NOMO-1 treated with dmso at 0.1 percent for 144 hours (cell line): Measurements from ENCODE around the gene AMELY.
"Not testable (repeated sequence)": the region's sequence is repeated elsewhere in the genome, so short reads cannot be mapped to it uniquely, and the experiment has no call there.

Experiments used
- DNase-seq: peaks from one replicate; lab custom pipeline; 2025; ENCODE audit not compliant: unreplicated experiment; lab: John Stamatoyannopoulos, UW

Gene AMELY, protein sequence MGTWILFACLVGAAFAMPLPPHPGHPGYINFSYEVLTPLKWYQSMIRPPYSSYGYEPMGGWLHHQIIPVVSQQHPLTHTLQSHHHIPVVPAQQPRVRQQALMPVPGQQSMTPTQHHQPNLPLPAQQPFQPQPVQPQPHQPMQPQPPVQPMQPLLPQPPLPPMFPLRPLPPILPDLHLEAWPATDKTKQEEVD

DNA sequence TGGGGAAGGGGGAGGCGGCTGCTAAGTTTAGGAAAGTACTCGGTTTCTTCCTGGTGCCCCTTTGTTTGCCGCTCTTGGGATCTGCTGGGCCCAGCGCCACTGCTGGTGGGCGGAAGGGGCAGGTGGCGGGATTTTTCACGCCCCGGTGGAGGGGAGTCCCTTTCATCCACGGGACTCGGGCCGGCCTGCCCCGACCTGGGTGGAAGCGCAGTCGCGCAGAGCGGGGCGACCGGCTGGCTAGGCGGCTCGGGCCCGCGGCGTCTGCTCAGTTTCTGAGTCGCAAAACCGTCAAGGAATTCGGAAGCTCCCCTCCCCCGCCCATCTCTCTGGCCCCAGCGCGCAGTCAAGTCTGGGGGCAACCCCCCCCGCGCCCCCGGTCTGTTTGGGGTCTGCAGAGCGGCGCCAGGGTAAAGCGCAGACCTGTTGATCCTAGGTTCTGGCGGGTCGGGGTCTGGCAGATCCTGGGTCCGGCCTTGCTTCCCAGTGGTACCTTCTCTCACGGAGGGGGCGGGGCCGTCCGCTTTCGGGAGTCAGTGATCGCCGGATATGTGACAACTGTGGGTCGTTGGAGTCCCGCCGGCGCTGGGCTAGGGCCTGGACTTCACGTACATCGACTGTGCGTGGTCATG lies at the start of gene AMELY:
Gene AMELY (minus strand): TSS at position 500 of the 629 bp plus-strand sequence. CDS start 39,144 bp downstream, outside the sequence.
- no peak for DNase-seq

- no peak for DNase-seq
Measured at GRCh38 chrY:6949947-6950346, 38.4 kb upstream of the AMELY start.

DNA sequence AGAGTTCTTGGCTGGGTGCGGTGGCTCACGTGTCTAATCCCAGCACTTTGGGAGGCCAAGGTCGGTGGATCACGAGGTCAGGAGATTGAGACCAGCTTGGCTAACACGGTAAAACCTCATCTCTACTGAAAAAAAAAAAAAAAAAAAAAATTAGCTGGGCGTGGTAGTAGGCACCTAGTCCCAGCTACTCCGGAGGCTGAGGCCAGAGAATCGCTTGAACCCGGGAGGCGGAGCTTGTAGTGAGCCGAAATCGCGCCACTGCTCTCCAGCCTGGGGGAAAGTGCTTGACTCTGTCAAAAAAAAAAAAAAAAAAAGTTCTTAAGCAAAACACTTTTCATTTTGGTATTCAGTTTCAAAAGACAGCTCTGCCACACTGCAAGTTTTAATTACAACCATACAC lies 36.8 kb upstream of the AMELY start:
- no peak for DNase-seq

- no peak for DNase-seq
Measured at GRCh38 chrY:6947695-6948094, 36.1 kb upstream of the AMELY start.

DNA sequence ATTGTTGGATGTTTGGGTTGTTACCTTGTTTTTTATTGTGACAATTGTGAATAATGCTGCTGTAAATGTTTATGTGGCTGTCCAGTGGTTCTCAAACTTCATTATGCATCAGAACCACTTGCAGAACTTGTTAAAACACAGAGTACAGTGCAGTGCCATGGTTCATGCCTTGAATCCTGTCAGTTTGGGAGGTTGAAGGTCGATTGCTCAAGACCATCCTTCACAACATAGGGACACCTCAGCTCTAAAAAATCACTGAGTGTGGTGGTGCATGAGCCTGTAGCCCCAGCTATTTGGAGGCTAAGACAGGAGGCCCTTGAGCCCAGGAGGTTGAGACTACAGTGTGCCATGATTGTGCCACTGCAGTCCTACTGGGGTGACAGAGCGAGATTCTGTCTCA lies 23.9 kb upstream of the AMELY start:
- DNase-seq, result no peak

DNA sequence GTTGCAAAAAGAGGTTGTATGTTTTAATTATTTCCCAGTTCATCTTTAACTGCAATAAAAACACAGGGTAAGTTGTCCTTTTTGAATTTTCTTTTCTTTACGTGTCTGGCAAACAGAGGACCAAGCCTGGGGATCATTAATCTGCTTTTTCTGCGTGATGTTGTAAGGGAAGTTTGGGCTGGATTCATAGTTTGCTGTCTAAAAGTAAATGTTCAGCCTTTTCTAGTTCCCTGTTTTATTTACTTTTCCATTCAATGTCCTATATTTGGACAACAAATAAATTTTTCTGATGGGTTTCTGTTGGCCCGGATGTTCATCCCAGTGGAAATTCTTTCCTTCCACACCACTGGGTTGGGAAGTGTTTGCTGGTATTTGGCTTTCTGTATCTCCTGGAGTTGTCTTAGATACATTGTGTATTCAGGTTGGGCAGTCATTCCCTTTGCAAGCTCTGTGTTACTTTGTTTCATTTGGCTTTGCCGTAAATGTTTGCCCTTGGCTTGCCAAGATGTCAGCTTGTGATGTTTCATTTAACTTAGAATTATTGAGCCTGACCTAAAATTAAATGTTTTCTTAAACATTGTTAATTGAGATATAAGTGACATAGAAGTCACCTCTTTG lies 20.3 kb upstream of the AMELY start:
- DNase-seq, result no peak

GRCh38 chrY:6929237-6929636 lies 17.7 kb upstream of the AMELY start:
- no peak for DNase-seq

- DNase-seq, result no peak
Measured at GRCh38 chrY:6928265-6928664, 16.7 kb upstream of the AMELY start.

DNA sequence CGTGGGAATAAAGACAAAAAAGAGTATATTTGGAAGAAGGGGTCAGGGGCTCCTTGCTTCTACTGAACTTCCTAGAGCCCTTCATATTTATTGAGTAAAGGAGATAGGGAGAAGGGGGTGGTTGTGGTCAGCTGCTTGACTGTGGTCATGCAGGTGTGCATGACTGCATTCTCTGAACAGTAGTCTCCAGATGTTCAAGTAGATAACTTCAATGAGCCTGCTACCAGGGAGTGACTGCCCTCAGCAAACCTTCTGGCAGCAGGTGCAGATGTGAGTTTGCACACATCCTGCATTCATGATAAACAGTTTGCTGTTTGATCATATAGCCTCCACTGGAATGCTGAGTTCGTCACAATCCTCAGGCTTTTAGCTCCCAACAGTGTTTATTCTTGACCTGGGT lies 9.5 kb upstream of the AMELY start:
- no peak for DNase-seq

- DNase-seq, result no peak
Measured at GRCh38 chrY:6913362-6913761, 1.8 kb upstream of the AMELY start.

DNA sequence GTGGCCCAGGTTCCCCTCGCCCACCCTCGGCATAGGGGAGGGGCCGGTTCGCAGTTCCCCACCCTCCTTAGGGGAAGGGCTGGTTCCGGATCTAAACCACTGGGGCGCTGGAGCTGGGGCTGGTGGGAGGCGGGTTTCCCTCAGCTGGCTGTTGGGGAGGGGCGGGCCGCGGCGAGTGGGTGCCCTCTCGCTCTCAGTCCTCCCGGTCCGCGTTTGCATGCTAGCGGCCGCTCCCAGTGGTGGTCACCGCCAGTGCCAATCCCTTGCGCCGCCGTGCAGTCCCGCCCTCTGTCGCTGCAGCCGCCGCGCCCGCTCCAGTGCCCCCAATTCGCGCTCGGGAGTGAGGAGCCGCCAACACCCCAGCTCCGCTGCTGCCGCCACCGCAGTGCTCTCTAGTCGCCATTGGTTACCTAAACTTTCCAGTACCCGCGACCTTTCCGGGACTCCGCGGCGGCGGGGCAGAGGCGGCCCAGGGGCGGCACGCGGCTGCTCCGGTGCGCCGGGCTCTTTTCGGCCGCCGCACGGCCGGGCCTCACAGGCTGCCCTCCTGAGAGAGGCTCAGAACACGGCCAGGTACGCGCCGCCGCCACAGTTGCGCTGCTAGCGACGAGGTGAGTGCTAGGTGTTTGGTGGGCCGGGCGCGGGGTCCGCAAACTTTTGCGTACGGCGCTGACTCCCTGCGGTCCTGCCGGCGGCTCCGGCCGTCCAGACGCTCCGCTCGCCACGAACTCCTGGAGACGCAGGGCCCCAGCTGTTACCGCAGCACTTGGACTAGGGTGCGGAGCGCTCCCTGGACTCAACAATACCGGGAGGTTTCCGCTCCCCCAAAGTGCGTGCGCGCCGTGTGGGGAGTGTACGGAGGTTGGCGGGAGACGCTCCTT lies 940 bp downstream of the AMELY start, which contains the start of gene TBL1Y:
Gene TBL1Y (plus strand): TSS at position 326 of the 881 bp plus-strand sequence. CDS start 114,388 bp downstream, outside the sequence.
- no peak for DNase-seq

DNA sequence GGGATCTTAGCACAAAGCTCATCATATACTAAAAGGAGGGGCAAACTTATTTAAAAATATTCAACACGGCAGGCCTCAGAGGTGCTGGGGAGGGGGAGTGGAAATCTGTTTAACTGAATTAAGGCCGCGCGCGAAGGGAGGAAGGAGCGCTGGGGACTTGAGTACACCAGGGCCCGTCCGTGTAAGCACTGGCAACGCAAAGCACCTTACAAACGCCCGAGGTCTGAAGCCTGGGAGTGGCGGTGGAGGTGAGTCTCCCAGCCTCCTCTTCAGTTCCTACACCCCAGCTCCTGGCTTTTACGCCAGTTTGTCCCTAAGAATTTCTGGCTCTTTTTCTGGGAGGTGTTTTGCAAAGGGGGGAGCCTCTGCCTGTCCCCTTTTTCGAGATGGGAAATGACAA lies 1.7 kb downstream of the AMELY start:
- no peak for DNase-seq

- DNase-seq, result no peak
Measured at GRCh38 chrY:6909118-6909521, 2.4 kb downstream of the AMELY start.

- not testable (repeated sequence) for DNase-seq
Measured at GRCh38 chrY:6908021-6908420, 3.5 kb downstream of the AMELY start.

DNA sequence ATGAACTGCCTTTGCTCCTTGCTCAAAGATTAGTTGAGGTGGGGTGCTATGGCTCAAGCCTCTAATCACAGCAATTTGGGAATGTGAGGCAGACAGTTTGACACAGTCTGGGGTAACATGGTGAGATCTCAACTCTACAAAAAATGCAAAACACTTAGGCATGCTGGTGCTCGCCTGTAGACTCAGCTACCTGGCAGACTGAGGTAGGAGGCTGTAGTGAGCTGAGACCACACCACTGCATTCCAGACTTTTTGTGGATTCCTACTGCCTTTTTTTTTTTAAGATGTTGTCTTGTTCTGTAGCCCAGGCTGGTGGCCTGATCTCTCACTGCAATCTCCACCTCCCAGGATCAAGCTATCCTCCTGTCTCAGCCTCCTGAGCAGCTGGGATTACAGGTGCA lies 4.0 kb downstream of the AMELY start:
- no peak for DNase-seq

DNA sequence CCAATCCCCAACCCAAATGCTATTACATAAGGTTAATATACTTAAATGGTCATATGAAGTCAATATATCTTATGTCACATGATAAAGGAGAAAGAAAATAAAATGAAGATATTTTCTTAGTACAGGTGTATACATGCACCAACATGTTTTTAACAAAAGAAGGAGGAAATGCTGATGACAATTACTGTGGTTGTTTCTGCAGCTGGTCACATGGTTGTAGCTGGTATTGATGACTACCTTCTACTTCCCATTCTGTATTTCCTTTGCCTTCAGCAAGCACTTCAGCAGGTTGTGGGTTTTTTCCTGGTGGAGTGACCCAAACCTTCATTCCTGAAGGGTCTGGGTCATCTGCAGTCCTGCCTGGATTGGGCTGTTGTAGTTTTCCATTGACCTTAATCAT lies 9.4 kb downstream of the AMELY start:
- not testable (repeated sequence) for DNase-seq

DNA sequence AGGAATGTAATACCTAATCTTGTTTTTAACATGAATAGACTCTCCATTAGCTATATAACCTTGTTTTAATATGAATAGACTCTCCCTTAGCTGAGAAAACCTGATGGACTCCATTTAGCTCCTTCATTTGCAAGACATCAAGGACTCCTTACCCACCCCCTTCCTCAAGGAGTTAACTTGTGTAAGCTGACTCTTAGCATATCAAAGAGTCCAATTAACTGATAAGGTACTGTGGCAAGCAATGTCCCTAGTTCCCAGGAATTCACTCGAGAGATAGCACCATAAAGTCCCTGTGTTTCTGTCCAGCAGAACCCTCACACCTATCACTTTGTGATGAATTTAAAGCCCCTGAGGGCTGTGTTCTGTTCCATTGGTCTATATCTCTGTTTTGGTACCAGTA lies 16.3 kb downstream of the AMELY start:
- no peak for DNase-seq

- DNase-seq, result no peak
Measured at GRCh38 chrY:6894496-6894895, 17.1 kb downstream of the AMELY start.

DNA sequence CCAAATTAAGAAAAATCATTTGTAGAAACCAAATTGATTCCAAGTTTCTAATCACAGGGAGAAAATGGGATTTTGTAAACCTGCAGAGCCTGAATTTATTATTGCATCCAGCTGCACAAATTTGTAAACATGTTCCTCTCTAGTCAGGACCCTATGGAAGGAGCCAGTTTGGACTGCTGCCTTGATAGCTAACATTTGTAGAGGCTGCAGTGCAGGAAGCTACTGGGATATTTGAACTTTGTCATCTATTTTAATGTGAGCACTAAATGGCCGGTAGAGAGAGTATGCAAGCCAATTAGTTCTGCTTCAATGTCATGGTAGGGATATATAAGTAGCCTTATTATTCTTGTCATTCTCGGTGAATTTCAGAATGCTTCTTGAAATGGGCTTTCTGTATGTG lies 62.2 kb downstream of the AMELY start:
- DNase-seq, result no peak

DNA sequence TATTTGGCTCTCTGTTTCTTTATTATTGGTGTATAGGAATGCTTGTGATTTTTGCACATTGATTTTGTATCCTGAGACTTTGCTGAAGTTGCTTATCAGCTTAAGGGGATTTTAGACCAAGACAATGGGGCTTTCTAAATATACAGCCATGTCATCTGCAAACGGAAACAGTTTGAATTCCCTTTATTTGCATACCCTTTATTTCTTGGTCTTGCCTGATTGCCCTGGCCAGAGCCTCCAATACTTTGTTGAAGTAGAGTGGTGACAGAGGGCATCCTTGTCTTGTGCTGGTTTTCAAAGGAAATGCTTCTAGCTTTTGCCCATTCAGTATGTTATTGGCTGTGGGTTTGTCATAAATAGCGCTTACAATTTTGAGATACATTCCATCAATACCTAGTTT lies 68.9 kb downstream of the AMELY start:
- not testable (repeated sequence) for DNase-seq
